GM18861 (cell line): ENCODE results near the gene KLF16.
A peak's percentile ranks its signal among the peaks of the same experiment; 100 is the strongest.
"Not testable (repeated sequence)": the region's sequence is repeated elsewhere in the genome, so short reads cannot be mapped to it uniquely, and the experiment has no call there.

ENCODE experiments used
- ATAC-seq: cut with Tn5 transposase; IDR thresholded peaks from one replicate; pipeline ENCODE4 v1.9.1; 2021; ENCODE audit not compliant: unreplicated experiment

Gene KLF16

GRCh38 chr19:1884719-1885334, 21.4 kb upstream of the KLF16 start:
- no peak for ATAC-seq

GRCh38 chr19:1884291-1884718, 20.9 kb upstream of the KLF16 start:
- ATAC-seq: no peak

- no peak for ATAC-seq
Observed at GRCh38 chr19:1883784-1884183, 20.4 kb upstream of the KLF16 start.

- no peak for ATAC-seq
Observed at GRCh38 chr19:1882786-1883692, 19.7 kb upstream of the KLF16 start.

GRCh38 chr19:1882089-1882785, 18.9 kb upstream of the KLF16 start:
- no peak for ATAC-seq

GRCh38 chr19:1881393-1882088, 18.2 kb upstream of the KLF16 start:
- ATAC-seq: not testable (repeated sequence)

GRCh38 chr19:1880611-1881392, 17.4 kb upstream of the KLF16 start:
- ATAC-seq: no peak

- not testable (repeated sequence) for ATAC-seq
Observed at GRCh38 chr19:1879982-1880381, 16.6 kb upstream of the KLF16 start.

GRCh38 chr19:1878583-1878982, 15.2 kb upstream of the KLF16 start:
- ATAC-seq: not testable (repeated sequence)

- ATAC-seq: not testable (repeated sequence)
Observed at GRCh38 chr19:1877280-1877660, 13.9 kb upstream of the KLF16 start.

- ATAC-seq: not testable (repeated sequence)
Observed at GRCh38 chr19:1876496-1877279, 13.3 kb upstream of the KLF16 start.

- peak; percentile 75 for ATAC-seq
Observed at GRCh38 chr19:1875646-1876495, 12.5 kb upstream of the KLF16 start.

GRCh38 chr19:1875265-1875645, 11.9 kb upstream of the KLF16 start:
- ATAC-seq: not testable (repeated sequence)

GRCh38 chr19:1874554-1875185, 11.3 kb upstream of the KLF16 start:
- ATAC-seq: no peak

- ATAC-seq: no peak
Observed at GRCh38 chr19:1873524-1874473, 10.4 kb upstream of the KLF16 start.

- no peak for ATAC-seq
Observed at GRCh38 chr19:1872807-1873523, 9.6 kb upstream of the KLF16 start.
